HepG2 (cell line): ENCODE results near the gene ADRA2B. TPM values are rescaled to one million over a fixed set of nuclear protein-coding genes. Genes with fewer than 3 reads are reported as not detected.

Experiments
- CCDC6 ChIP-seq: sonication (generic); formaldehyde crosslinking; IDR thresholded peaks from 2 replicates; pipeline ENCODE4 v1.8.1; 2022; ENCODE audit warnings: mild to moderate bottlenecking, missing genetic modification reagents, moderate library complexity
- FIP1L1 ChIP-seq: fragments of 200-400 bp; formaldehyde crosslinking; IDR thresholded peaks from 2 replicates; pipeline ENCODE4 v1.6.1; 2018; ENCODE audit warnings: low read depth, mild to moderate bottlenecking, low read length, moderate library complexity, borderline replicate concordance; ENCODE audit not compliant: insufficient read depth
- KAT7 ChIP-seq: IDR thresholded peaks from 2 replicates; pipeline ENCODE4 v1.6.1; 2018; ENCODE audit warnings: borderline replicate concordance, missing compliant biosample characterization
- MAZ ChIP-seq, 2 experiments: sonication (generic) in 1 of 2; formaldehyde crosslinking in 1 of 2; IDR thresholded peaks; 2 replicates each; pipeline versions ENCODE4 v1.5.0 to v1.6.1; 2012 to 2020; ENCODE audit warnings: low read depth in 2 of 2, mild to moderate bottlenecking in 2 of 2, borderline replicate concordance in 1 of 2, improper control_type of control experiment in 1 of 2, low read length in 1 of 2, missing genetic modification reagents in 1 of 2, moderate library complexity in 1 of 2
- NFRKB ChIP-seq: fragments of 450-650 bp; IDR thresholded peaks from 2 replicates; pipeline ENCODE4 v1.6.1; 2017
- SIN3B ChIP-seq: fragments of 150-350 bp; IDR thresholded peaks from 2 replicates; pipeline ENCODE4 v1.6.1; 2014; ENCODE audit warnings: low read length
- ZMAT3 ChIP-seq: sonication (generic); formaldehyde crosslinking; conservative IDR thresholded peaks from 2 replicates; pipeline ENCODE4 v1.7.0; 2021; ENCODE audit warnings: missing genetic modification reagents
- ZNF296 ChIP-seq: sonication (generic); formaldehyde crosslinking; conservative IDR thresholded peaks from 2 replicates; pipeline ENCODE4 v1.5.0; 2020; ENCODE audit warnings: mild to moderate bottlenecking, missing genetic modification reagents
- ZNF567 ChIP-seq: sonication (generic); formaldehyde crosslinking; IDR thresholded peaks from 2 replicates; pipeline ENCODE4 v1.8.1; 2023; ENCODE audit warnings: mild to moderate bottlenecking, missing genetic modification reagents, borderline replicate concordance
- ZNF773 ChIP-seq: sonication (generic); formaldehyde crosslinking; IDR thresholded peaks from 2 replicates; pipeline ENCODE4 v1.4.0; 2020; ENCODE audit warnings: missing genetic modification reagents, borderline replicate concordance
- ZNF839 ChIP-seq: sonication (generic); formaldehyde crosslinking; IDR thresholded peaks from 2 replicates; pipeline ENCODE4 v1.4.0; 2020; ENCODE audit warnings: missing genetic modification reagents, mild to moderate bottlenecking, borderline replicate concordance
- polyA plus RNA-seq, 8 experiments: library from polyadenylated mRNA; depleted of rRNA in 3 of 8; stranded (reverse) in 7 of 8; unstranded in 1 of 8; fragments of >200 nt; fragmentation: Illumina TruSeq in 4 of 8; extraction: Trizol in 4 of 8; gene quantifications; 2 replicates each; pipeline versions ENCODE4 v1.2.1 to v1.2.3, GENCODE V29; 2011 to 2016; ENCODE audit warnings: low read depth in 4 of 8, missing spikeins in 1 of 8, mixed read lengths in 1 of 8; ENCODE audit not compliant: insufficient read depth in 1 of 8
- total RNA-seq, 5 experiments: library from RNA; depleted of rRNA; stranded (reverse); fragments of >200 nt; fragmentation: Illumina TruSeq; extraction: Trizol; gene quantifications; 2 replicates each; pipeline ENCODE4 v1.2.3, GENCODE V29; 2016; ENCODE audit warnings: low read depth in 1 of 5
- TF ChIP-seq, protein P1 (sequence below): IDR thresholded peaks from 2 replicates; pipeline ENCODE4 v1.6.1; 2016; ENCODE audit warnings: missing compliant biosample characterization, missing genetic modification reagents, borderline replicate concordance
- TF ChIP-seq, protein P2 (sequence below): sonication (generic); formaldehyde crosslinking; IDR thresholded peaks from 2 replicates; pipeline ENCODE4 v1.5.0; 2020; ENCODE audit warnings: mild to moderate bottlenecking, missing genetic modification reagents, borderline replicate concordance
- TF ChIP-seq, protein P3 (sequence below): sonication (generic); formaldehyde crosslinking; IDR thresholded peaks from 2 replicates; pipeline ENCODE4 v1.5.1; 2020; ENCODE audit warnings: missing genetic modification reagents, mild to moderate bottlenecking, borderline replicate concordance
- TF ChIP-seq, protein P4 (sequence below): sonication (generic); formaldehyde crosslinking; IDR thresholded peaks from 2 replicates; pipeline ENCODE4 v1.5.0; 2020; ENCODE audit warnings: missing genetic modification reagents
- TF ChIP-seq, protein P5 (sequence below): sonication (generic); formaldehyde crosslinking; IDR thresholded peaks from 2 replicates; pipeline ENCODE4 v1.4.0; 2020; ENCODE audit warnings: mild to moderate bottlenecking, missing genetic modification reagents

The ADRA2B gene
- total and polyA plus RNA-seq, 2 of the 13 experiments (the other 11 are each of a cell fraction or from before 2014, with no cell fraction given), result not detected

DNA sequence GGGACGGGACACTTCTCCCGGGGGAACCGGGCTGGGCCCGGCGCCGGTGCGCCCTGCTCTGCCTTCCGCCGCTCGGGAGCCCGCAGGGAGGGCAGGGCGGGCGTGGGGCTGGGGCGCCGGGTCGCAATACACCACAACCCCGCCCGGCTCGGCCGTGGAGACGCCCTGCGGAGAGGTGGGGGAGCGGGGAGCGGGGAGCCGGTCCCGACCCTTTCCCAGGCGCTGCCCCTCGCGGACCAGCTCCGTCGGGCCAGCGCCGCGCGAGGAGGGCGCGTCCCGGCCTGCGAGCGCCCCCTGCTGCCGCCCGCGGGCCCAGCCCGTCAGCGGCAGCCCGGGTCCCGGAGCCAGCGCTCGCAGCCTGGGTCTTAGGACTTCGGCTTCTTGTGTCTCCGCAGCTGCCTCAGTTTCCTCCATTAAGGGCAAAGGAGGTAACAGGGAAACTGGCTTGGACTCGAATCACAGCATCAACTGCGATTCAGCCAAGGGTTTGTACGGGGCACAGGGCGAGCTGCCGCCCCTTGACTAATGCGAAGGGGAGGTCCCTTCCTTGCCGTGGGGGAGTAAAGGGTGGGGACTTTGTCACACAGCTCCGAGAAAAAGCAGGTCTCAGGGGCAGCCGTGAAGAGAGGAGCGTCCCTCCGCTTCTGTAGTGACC is 635 bp upstream of the ADRA2B start (continued):
- TF ChIP-seq ZNF839 (0 out of 2 replicates have a peak, but pooled peaks have one; percentile 28), CCDC6 (CRISPR knock-in tag) (no peak), KAT7 (CRISPR knock-in tag) (no peak), NFRKB (no peak), ZNF567 (CRISPR knock-in tag) (no peak), ZMAT3 (CRISPR knock-in tag) (no peak), MAZ (IDR thresholded peaks at IDR 0.05; ENCODE audit: borderline replicate concordance, low read depth, low read length) (no peak), MAZ (CRISPR knock-in tag; IDR thresholded peaks at IDR 0.05; ENCODE audit: low read depth) (peak; percentile 71), FIP1L1 (no peak), ZNF296 (CRISPR knock-in tag) (no peak), SIN3B (no peak), ZNF773 (CRISPR knock-in tag) (0 out of 2 replicates have a peak, but pooled peaks have one; percentile 13)
- TF ChIP-seq, protein P1, sequence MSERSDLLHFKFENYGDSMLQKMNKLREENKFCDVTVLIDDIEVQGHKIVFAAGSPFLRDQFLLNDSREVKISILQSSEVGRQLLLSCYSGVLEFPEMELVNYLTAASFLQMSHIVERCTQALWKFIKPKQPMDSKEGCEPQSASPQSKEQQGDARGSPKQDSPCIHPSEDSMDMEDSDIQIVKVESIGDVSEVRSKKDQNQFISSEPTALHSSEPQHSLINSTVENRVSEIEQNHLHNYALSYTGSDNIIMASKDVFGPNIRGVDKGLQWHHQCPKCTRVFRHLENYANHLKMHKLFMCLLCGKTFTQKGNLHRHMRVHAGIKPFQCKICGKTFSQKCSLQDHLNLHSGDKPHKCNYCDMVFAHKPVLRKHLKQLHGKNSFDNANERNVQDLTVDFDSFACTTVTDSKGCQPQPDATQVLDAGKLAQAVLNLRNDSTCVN (CRISPR knock-in tag), result no peak; the same call in 1 of the 2 replicates
- TF ChIP-seq, protein P2, sequence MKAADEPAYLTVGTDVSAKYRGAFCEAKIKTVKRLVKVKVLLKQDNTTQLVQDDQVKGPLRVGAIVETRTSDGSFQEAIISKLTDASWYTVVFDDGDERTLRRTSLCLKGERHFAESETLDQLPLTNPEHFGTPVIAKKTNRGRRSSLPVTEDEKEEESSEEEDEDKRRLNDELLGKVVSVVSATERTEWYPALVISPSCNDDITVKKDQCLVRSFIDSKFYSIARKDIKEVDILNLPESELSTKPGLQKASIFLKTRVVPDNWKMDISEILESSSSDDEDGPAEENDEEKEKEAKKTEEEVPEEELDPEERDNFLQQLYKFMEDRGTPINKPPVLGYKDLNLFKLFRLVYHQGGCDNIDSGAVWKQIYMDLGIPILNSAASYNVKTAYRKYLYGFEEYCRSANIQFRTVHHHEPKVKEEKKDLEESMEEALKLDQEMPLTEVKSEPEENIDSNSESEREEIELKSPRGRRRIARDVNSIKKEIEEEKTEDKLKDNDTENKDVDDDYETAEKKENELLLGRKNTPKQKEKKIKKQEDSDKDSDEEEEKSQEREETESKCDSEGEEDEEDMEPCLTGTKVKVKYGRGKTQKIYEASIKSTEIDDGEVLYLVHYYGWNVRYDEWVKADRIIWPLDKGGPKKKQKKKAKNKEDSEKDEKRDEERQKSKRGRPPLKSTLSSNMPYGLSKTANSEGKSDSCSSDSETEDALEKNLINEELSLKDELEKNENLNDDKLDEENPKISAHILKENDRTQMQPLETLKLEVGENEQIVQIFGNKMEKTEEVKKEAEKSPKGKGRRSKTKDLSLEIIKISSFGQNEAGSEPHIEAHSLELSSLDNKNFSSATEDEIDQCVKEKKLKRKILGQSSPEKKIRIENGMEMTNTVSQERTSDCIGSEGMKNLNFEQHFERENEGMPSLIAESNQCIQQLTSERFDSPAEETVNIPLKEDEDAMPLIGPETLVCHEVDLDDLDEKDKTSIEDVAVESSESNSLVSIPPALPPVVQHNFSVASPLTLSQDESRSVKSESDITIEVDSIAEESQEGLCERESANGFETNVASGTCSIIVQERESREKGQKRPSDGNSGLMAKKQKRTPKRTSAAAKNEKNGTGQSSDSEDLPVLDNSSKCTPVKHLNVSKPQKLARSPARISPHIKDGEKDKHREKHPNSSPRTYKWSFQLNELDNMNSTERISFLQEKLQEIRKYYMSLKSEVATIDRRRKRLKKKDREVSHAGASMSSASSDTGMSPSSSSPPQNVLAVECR (CRISPR knock-in tag), result peak; percentile 28; the same call in 1 of the 2 replicates
- TF ChIP-seq, protein P3, sequence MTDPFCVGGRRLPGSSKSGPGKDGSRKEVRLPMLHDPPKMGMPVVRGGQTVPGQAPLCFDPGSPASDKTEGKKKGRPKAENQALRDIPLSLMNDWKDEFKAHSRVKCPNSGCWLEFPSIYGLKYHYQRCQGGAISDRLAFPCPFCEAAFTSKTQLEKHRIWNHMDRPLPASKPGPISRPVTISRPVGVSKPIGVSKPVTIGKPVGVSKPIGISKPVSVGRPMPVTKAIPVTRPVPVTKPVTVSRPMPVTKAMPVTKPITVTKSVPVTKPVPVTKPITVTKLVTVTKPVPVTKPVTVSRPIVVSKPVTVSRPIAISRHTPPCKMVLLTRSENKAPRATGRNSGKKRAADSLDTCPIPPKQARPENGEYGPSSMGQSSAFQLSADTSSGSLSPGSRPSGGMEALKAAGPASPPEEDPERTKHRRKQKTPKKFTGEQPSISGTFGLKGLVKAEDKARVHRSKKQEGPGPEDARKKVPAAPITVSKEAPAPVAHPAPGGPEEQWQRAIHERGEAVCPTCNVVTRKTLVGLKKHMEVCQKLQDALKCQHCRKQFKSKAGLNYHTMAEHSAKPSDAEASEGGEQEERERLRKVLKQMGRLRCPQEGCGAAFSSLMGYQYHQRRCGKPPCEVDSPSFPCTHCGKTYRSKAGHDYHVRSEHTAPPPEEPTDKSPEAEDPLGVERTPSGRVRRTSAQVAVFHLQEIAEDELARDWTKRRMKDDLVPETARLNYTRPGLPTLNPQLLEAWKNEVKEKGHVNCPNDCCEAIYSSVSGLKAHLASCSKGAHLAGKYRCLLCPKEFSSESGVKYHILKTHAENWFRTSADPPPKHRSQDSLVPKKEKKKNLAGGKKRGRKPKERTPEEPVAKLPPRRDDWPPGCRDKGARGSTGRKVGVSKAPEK (CRISPR knock-in tag), result no peak
- TF ChIP-seq, protein P4, sequence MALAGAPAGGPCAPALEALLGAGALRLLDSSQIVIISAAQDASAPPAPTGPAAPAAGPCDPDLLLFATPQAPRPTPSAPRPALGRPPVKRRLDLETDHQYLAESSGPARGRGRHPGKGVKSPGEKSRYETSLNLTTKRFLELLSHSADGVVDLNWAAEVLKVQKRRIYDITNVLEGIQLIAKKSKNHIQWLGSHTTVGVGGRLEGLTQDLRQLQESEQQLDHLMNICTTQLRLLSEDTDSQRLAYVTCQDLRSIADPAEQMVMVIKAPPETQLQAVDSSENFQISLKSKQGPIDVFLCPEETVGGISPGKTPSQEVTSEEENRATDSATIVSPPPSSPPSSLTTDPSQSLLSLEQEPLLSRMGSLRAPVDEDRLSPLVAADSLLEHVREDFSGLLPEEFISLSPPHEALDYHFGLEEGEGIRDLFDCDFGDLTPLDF (CRISPR knock-in tag), result no peak
- TF ChIP-seq, protein P5, sequence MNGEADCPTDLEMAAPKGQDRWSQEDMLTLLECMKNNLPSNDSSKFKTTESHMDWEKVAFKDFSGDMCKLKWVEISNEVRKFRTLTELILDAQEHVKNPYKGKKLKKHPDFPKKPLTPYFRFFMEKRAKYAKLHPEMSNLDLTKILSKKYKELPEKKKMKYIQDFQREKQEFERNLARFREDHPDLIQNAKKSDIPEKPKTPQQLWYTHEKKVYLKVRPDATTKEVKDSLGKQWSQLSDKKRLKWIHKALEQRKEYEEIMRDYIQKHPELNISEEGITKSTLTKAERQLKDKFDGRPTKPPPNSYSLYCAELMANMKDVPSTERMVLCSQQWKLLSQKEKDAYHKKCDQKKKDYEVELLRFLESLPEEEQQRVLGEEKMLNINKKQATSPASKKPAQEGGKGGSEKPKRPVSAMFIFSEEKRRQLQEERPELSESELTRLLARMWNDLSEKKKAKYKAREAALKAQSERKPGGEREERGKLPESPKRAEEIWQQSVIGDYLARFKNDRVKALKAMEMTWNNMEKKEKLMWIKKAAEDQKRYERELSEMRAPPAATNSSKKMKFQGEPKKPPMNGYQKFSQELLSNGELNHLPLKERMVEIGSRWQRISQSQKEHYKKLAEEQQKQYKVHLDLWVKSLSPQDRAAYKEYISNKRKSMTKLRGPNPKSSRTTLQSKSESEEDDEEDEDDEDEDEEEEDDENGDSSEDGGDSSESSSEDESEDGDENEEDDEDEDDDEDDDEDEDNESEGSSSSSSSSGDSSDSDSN (CRISPR knock-in tag), result 0 out of 2 replicates have a peak, but pooled peaks have one; percentile 49
